K562 (cell line): ENCODE measurements around the gene CHCHD6. TPM values are rescaled to one million over a fixed set of nuclear protein-coding genes. Genes with fewer than 3 reads are reported as not detected.

ENCODE experiments used
- ATAC-seq: fragments of 200-7000 bp; cut with Tn5 transposase; 3 replicates; pipeline ENCODE4 v1.9.1; 2020; ENCODE audit warnings: moderate library complexity
- BruUV-seq: library from RNA; stranded (reverse); fragments of 400-500 nt; replicated peaks from 2 replicates; lab custom pipeline; 2021; lab: Mats Ljungman, UMichigan
- CTCF ChIA-PET: fragments of 300-600 bp; formaldehyde crosslinking; extraction: SDS; loops from one replicate; lab custom pipeline; 2021; ENCODE audit warnings: low intra/inter-chr PET ratio; lab: Yijun Ruan, JAX
- POLR2A ChIA-PET: fragments of 300-600, 350-650 bp; sonication (Branson Sonifier 250); formaldehyde crosslinking; extraction: SDS; loops from one replicate; lab custom pipeline; 2021; ENCODE audit warnings: antibody characterized with exemption, inconsistent platforms; lab: Yijun Ruan, JAX
- DNase-seq, 4 experiments: peaks; one replicate each; pipeline versions ENCODE4 v3.0.0 to v3.0.0-alpha.2; 2011 to 2018; ENCODE audit warnings: low spot score in 3 of 4, mixed read lengths in 3 of 4; ENCODE audit errors: extremely low read depth in 1 of 4
- FAIRE-seq: peaks from 2 replicates; lab custom pipeline; 2011; peaks lifted over from hg19 to GRCh38; lab: Jason Lieb, UNC
- H2AFZ ChIP-seq: 2 replicates; pipeline ENCODE4 v1.6.0; 2011; ENCODE audit warnings: low read depth, low read length, control low read depth, inconsistent platforms
- H3K27ac ChIP-seq: fragments of 200-600 bp; 3 replicates; pipeline ENCODE4 v1.8.0; 2011; ENCODE audit warnings: low read depth, mild to moderate bottlenecking, control low read depth, inconsistent platforms, low read length, moderate library complexity, mixed read lengths; ENCODE audit errors: extremely low read depth
- H3K27me3 ChIP-seq, 2 experiments: fragments of 300-600 bp in 1 of 2; 2 replicates in 1 of 2; 3 replicates in 1 of 2; pipeline versions ENCODE4 v1.6.0 to v1.8.0; 2011; ENCODE audit warnings: inconsistent platforms in 2 of 2, low read length in 2 of 2, mild to moderate bottlenecking in 1 of 2, mixed read lengths in 1 of 2, moderate library complexity in 1 of 2; ENCODE audit not compliant: control insufficient read depth in 2 of 2, insufficient read depth in 2 of 2
- H3K36me3 ChIP-seq: fragments of 300-600 bp; 3 replicates; pipeline ENCODE4 v1.8.0; 2011; ENCODE audit warnings: mild to moderate bottlenecking, low read length, inconsistent platforms; ENCODE audit not compliant: control insufficient read depth, insufficient read depth
- H3K4me1 ChIP-seq, 2 experiments: fragments of 200-600 bp in 1 of 2; replicated peaks in 1 of 2; 2 replicates in 1 of 2; 3 replicates in 1 of 2; pipeline versions ENCODE4 v1.5.1 to v1.8.0; 2011; ENCODE audit warnings: inconsistent platforms in 2 of 2, low read length in 2 of 2, mild to moderate bottlenecking in 1 of 2, mixed read lengths in 1 of 2, moderate library complexity in 1 of 2; ENCODE audit not compliant: control insufficient read depth in 2 of 2, insufficient read depth in 2 of 2
- H3K4me2 ChIP-seq: 2 replicates; pipeline ENCODE4 v1.6.1; 2011; ENCODE audit warnings: low read length, control low read depth, inconsistent platforms, mixed read lengths; ENCODE audit not compliant: insufficient read depth
- H3K4me3 ChIP-seq: fragments of 200-600 bp; sonication (generic), shearing (Covaris generic); 2 replicates; pipeline ENCODE4 v1.5.1; 2016; ENCODE audit warnings: control low read depth, inconsistent platforms
- H3K79me2 ChIP-seq: fragments of 200-600 bp; 3 replicates; pipeline ENCODE4 v1.8.0; 2011; ENCODE audit warnings: low read length, inconsistent platforms; ENCODE audit not compliant: control insufficient read depth, insufficient read depth
- H3K9ac ChIP-seq, 2 experiments: 2 replicates each; pipeline versions ENCODE4 v1.6.0 to v1.6.1; 2011; ENCODE audit warnings: low read depth in 2 of 2, low read length in 2 of 2, control low read depth in 1 of 2, inconsistent platforms in 1 of 2, mild to moderate bottlenecking in 1 of 2, mixed read lengths in 1 of 2; ENCODE audit not compliant: insufficient read depth in 1 of 2
- H3K9me1 ChIP-seq: one replicate; pipeline ENCODE4 v1.6.0; 2011; ENCODE audit warnings: inconsistent platforms, mild to moderate bottlenecking, low read length, moderate library complexity; ENCODE audit not compliant: control insufficient read depth, insufficient read depth
- H3K9me3 ChIP-seq: replicated peaks from 2 replicates; pipeline ENCODE4 v1.5.1; 2011; ENCODE audit warnings: low read depth, low read length, inconsistent platforms; ENCODE audit not compliant: control insufficient read depth, insufficient read depth
- H4K20me1 ChIP-seq: replicated peaks from 2 replicates; pipeline ENCODE4 v1.6.1; 2011; ENCODE audit warnings: low read length, inconsistent platforms, mixed read lengths; ENCODE audit not compliant: control insufficient read depth, insufficient read depth
- BMI1 ChIP-seq: fragments of 150-350 bp; IDR thresholded peaks from 2 replicates; pipeline ENCODE4 v1.6.1; 2014; ENCODE audit warnings: low read length
- ETV1 ChIP-seq: fragments of 450-650 bp; conservative IDR thresholded peaks from 2 replicates; pipeline ENCODE4 v1.6.1; 2016; ENCODE audit warnings: missing genetic modification characterization, control low read depth, low read depth, missing compliant biosample characterization
- HDAC8 ChIP-seq: fragments of 450-650 bp; IDR thresholded peaks from 2 replicates; pipeline ENCODE4 v1.6.1; 2016; ENCODE audit warnings: mild to moderate bottlenecking, missing genetic modification characterization, moderate library complexity, missing compliant biosample characterization
- ILF3 ChIP-seq: fragments of 450-650 bp; IDR thresholded peaks from 2 replicates; pipeline ENCODE4 v1.6.1; 2018; ENCODE audit warnings: antibody characterized with exemption, mild to moderate bottlenecking, moderate library complexity, borderline replicate concordance
- NR4A1 ChIP-seq, 2 experiments: fragments of 250-450 bp in 1 of 2; fragments of 450-650 bp in 1 of 2; sonication (Bioruptor Pico) in 1 of 2; IDR thresholded peaks; 2 replicates each; pipeline versions ENCODE4 v1.4.0 to v1.6.1; 2016 to 2020; ENCODE audit warnings: mild to moderate bottlenecking in 2 of 2, missing compliant biosample characterization in 1 of 2, missing genetic modification characterization in 1 of 2, moderate library complexity in 1 of 2
- RAD21 ChIP-seq, 2 experiments: fragments of 250-450 bp in 1 of 2; fragments of 450-650 bp in 1 of 2; sonication (Bioruptor Pico) in 1 of 2; formaldehyde crosslinking in 1 of 2; IDR thresholded peaks in 1 of 2; conservative IDR thresholded peaks in 1 of 2; 2 replicates each; pipeline versions ENCODE4 v1.4.0 to v1.8.0; 2020 to 2022; ENCODE audit warnings: mild to moderate bottlenecking in 2 of 2, moderate library complexity in 1 of 2
- TCF3 ChIP-seq: sonication (generic); formaldehyde crosslinking; IDR thresholded peaks from 2 replicates; pipeline ENCODE4 v1.4.0; 2020; ENCODE audit warnings: mild to moderate bottlenecking, missing genetic modification reagents
- ZNF436 ChIP-seq: fragments of 250-450, 450-650 bp; sonication (Bioruptor Pico); formaldehyde crosslinking; IDR thresholded peaks from 2 replicates; pipeline ENCODE4 v1.7.0; 2020; ENCODE audit warnings: mild to moderate bottlenecking
- ZNF766 ChIP-seq: fragments of 200-800 bp; sonication (Bioruptor generic); conservative IDR thresholded peaks from 2 replicates; pipeline ENCODE4 v1.6.1; 2016; ENCODE audit warnings: missing genetic modification characterization, missing compliant biosample characterization
- ZNF785 ChIP-seq: fragments of 250-450 bp; sonication (Bioruptor Pico); IDR thresholded peaks from 2 replicates; pipeline ENCODE4 v1.4.0; 2020; ENCODE audit warnings: mild to moderate bottlenecking
- WGBS: fragments of 100-300 bp; shearing (Covaris generic); methylation state at CpG from one replicate; pipeline ENCODE4 v1.1.6; 2016; ENCODE audit warnings: low coverage, mixed read lengths; ENCODE audit not compliant: insufficient coverage; ENCODE audit errors: missing lambda C conversion rate; 5-methylcytosine and 5-hydroxymethylcytosine counted together
- in situ Hi-C: fragments of 300-500 bp; cut with MboI; formaldehyde crosslinking; loops from 4 replicates; pipeline ENCODE4 v1.15.0; 2018; ENCODE audit warnings: inconsistent platforms, mixed read lengths
- intact Hi-C: fragments of 100-400 bp; cut with micrococcal nuclease; formaldehyde crosslinking; loops from 2 replicates; pipeline ENCODE4 v1.14.2; 2022
- polyA plus RNA-seq, 8 experiments: library from polyadenylated mRNA; depleted of rRNA in 4 of 8; stranded (reverse) in 5 of 8; unstranded in 3 of 8; fragments of >200 nt; fragmentation: Nextera tagmentation in 2 of 8; fragmentation: Illumina TruSeq in 1 of 8; extraction: Ambion mirVana in 2 of 8; extraction: Trizol in 1 of 8; gene quantifications; 2 replicates each; pipeline versions ENCODE4 v1.2.1 to v1.2.3, GENCODE V29; 2011 to 2014; ENCODE audit warnings: inconsistent platforms in 1 of 8, missing spikeins in 1 of 8
- total RNA-seq, 7 experiments: library from RNA; depleted of rRNA in 6 of 7; stranded (reverse); fragments of >200 nt in 6 of 7; fragmentation: Illumina TruSeq in 2 of 7; extraction: Trizol in 2 of 7; gene quantifications; 2 replicates each; pipeline versions ENCODE4 v1.2.1 to v1.2.3, GENCODE V29; 2011 to 2021; ENCODE audit warnings: low replicate concordance in 1 of 7
- TF ChIP-seq, protein P1 (sequence below): fragments of 450-650 bp; IDR thresholded peaks from 2 replicates; pipeline ENCODE4 v1.6.1; 2016; ENCODE audit warnings: low read depth, mild to moderate bottlenecking, moderate library complexity
- TF ChIP-seq, protein P2 (sequence below): fragments of 250-450 bp; sonication (Bioruptor Pico); IDR thresholded peaks from 2 replicates; pipeline ENCODE4 v1.4.0; 2020; ENCODE audit warnings: borderline replicate concordance
- TF ChIP-seq, protein P3 (sequence below): sonication (generic); IDR thresholded peaks from 2 replicates; pipeline ENCODE4 v1.6.1; 2016

Gene CHCHD6
- total and polyA plus RNA-seq, 9 of the 15 experiments (the other 6 are each of a cell fraction or from before 2014, with no cell fraction given) = 4.6 to 18.6 (median 10.9) TPM

DNA sequence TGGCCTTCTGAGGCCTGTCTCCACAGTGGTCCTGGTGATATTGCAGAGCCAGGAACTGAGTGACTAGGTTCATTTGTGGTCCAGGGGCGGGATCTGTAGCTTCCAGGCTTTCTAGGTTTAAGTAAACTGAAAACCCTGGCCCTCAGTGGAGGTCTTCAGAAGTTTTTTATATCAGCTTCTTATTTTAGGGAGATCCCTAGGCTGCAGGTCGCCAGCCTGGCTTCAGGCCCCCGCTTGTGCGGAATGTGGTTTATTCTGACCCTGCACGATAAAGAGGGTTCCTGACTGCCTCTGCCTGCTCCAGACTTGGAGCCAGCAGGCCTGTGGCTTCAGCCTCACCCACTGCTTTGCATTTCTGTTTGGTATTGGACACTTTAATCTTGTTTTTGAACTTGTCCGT lies 145.0 kb downstream of the CHCHD6 start:
- H3K27ac ChIP-seq = no peak overlapping the region
- CTCF ChIA-PET = no interaction called here
- no TSS peak for BruUV-seq

DNA sequence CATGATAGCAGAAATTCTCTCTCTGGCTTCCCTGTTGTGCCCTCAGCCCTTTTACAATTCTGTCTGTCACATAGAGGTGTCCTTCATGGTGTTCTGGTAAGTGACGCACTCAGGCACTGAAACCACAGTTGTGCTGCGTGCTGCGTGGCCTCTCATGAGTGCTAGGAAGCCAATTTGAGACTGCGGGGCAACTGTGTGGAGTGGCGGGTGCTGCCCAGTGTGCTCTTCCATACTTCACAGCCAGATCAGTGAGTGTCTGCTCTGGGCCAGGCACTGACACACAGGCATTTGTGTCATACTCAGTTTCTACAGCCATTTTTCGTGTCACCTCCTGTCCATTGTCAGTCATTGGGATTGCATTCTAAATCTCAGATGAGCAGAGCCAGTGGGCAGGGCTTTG lies 145.7 kb downstream of the CHCHD6 start:
- ATAC-seq (no peak), FAIRE-seq (no peak), DNase-seq (no peak)
- H3K9ac ChIP-seq = no peak overlapping the region
- H3K36me3 ChIP-seq = no peaks in the 10 kb centered on the region
- in situ Hi-C loops (no loop called here), intact Hi-C loops (loop anchor here (5.0 kb wide), 2 partner anchors 97 to 133 kb away; partner anchors contain the start of gene PLXNA1)
- H3K27me3 ChIP-seq = no peaks in the 10 kb centered on the region
- H3K79me2 ChIP-seq = no peaks in the 10 kb centered on the region
- 85% methylated on average over 1 of the region's 6 CpGs for WGBS
- peaks cover 4% of the 10 kb centered on the region for H3K9me1 ChIP-seq
- POLR2A ChIA-PET = interaction anchor here (0.7 to 1.2 kb wide), 2 partner anchors 15 to 35 kb away, joined by 3 to 7 read pairs; no protein-coding TSS in a partner anchor
- no peak overlapping the region for H3K4me3 ChIP-seq
- H3K4me2 ChIP-seq = no peak overlapping the region
- no peaks in the 10 kb centered on the region for H4K20me1 ChIP-seq
- H3K27ac ChIP-seq = no peak overlapping the region
- H3K9me3 ChIP-seq = no peaks in the 10 kb centered on the region
- no TSS peak for BruUV-seq
- peaks cover 0 to 8% of the 10 kb centered on the region in 2 experiments; a peak in 4 of 5 replicates for H3K4me1 ChIP-seq
- H2AFZ ChIP-seq = no peak overlapping the region
- CTCF ChIA-PET = no interaction called here
- TF ChIP-seq ETV1 (tag) (no peak), ZNF785 (CRISPR knock-in tag) (no peak), NR4A1 (CRISPR knock-in tag; IDR thresholded peaks at IDR 0.05) (no peak), NR4A1 (tag; IDR thresholded peaks at IDR 0.05) (no peak), ZNF436 (CRISPR knock-in tag) (no peak), RAD21 (CRISPR knock-in tag; conservative IDR thresholded peaks at IDR 0.05 in 1 of 2, IDR thresholded peaks at IDR 0.05 in 1 of 2) (no peak), HDAC8 (tag) (no peak), BMI1 (no peak)
- TF ChIP-seq, protein P1, sequence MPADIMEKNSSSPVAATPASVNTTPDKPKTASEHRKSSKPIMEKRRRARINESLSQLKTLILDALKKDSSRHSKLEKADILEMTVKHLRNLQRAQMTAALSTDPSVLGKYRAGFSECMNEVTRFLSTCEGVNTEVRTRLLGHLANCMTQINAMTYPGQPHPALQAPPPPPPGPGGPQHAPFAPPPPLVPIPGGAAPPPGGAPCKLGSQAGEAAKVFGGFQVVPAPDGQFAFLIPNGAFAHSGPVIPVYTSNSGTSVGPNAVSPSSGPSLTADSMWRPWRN = no peak
- TF ChIP-seq, protein P2, sequence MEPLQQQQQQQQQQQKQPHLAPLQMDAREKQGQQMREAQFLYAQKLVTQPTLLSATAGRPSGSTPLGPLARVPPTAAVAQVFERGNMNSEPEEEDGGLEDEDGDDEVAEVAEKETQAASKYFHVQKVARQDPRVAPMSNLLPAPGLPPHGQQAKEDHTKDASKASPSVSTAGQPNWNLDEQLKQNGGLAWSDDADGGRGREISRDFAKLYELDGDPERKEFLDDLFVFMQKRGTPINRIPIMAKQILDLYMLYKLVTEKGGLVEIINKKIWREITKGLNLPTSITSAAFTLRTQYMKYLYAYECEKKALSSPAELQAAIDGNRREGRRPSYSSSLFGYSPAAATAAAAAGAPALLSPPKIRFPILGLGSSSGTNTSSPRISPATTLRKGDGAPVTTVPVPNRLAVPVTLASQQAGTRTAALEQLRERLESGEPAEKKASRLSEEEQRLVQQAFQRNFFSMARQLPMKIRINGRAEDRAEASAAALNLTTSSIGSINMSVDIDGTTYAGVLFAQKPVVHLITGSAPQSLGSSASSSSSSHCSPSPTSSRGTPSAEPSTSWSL (CRISPR knock-in tag) = no peak
- TF ChIP-seq, protein P3, sequence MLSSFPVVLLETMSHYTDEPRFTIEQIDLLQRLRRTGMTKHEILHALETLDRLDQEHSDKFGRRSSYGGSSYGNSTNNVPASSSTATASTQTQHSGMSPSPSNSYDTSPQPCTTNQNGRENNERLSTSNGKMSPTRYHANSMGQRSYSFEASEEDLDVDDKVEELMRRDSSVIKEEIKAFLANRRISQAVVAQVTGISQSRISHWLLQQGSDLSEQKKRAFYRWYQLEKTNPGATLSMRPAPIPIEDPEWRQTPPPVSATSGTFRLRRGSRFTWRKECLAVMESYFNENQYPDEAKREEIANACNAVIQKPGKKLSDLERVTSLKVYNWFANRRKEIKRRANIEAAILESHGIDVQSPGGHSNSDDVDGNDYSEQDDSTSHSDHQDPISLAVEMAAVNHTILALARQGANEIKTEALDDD = no peak

More for the DNA sequence above, 145.0 kb downstream of the CHCHD6 start:
- in situ Hi-C loops (no loop called here), intact Hi-C loops (no loop called here)
- Histone ChIP-seq H3K9me1 (peaks cover 4% of the 10 kb centered on the region), H3K4me2 (no peak overlapping the region), H4K20me1 (no peaks in the 10 kb centered on the region), H3K4me1 (peaks cover 0 to 8% of the 10 kb centered on the region in 2 experiments; a peak in 4 of 5 replicates), H3K27me3 (no peaks in the 10 kb centered on the region), H3K9ac (no peak overlapping the region), H3K9me3 (no peaks in the 10 kb centered on the region), H3K36me3 (no peaks in the 10 kb centered on the region), H3K4me3 (no peak overlapping the region), H3K79me2 (no peaks in the 10 kb centered on the region), H2AFZ (no peak overlapping the region)
- POLR2A ChIA-PET = interaction anchor here (0.8 to 2.2 kb wide), 2 partner anchors 8 to 25 kb away, joined by 3 to 4 read pairs; no protein-coding TSS in a partner anchor
- no peak for DNase-seq
- FAIRE-seq = no peak
- WGBS = 40% methylated on average over 2 of the region's 6 CpGs
- no peak for ATAC-seq
- TF ChIP-seq TCF3 (CRISPR knock-in tag) = peak; percentile 21; the same call in 1 of the 2 replicates
- TF ChIP-seq ZNF766 = peak; percentile 46; the same call in 1 of the 2 replicates
- TF ChIP-seq ILF3 = no peak
